Esophagus squamous epithelium (tissue), 4 donors: Measurements from ENCODE around the gene DAB2IP.

ENCODE experiments used
- POLR2A ChIP-seq, 4 donors: fragments of 450-650 bp; IDR thresholded peaks; one replicate each; pipeline ENCODE4 v1.6.1; 2017; ENCODE audit warnings: antibody characterized with exemption in 4 of 4, mild to moderate bottlenecking in 4 of 4, moderate library complexity in 3 of 4
- TF ChIP-seq, protein P1 (sequence below), 6 experiments: fragments of 450-650 bp in 4 of 6; fragments of 200-600 bp in 2 of 6; sonication (generic) in 2 of 6; IDR thresholded peaks; one replicate each; pipeline ENCODE4 v1.5.1; 2016 to 2019; ENCODE audit warnings: antibody characterized with exemption in 6 of 6, mild to moderate bottlenecking in 4 of 6, moderate library complexity in 4 of 6

DNA sequence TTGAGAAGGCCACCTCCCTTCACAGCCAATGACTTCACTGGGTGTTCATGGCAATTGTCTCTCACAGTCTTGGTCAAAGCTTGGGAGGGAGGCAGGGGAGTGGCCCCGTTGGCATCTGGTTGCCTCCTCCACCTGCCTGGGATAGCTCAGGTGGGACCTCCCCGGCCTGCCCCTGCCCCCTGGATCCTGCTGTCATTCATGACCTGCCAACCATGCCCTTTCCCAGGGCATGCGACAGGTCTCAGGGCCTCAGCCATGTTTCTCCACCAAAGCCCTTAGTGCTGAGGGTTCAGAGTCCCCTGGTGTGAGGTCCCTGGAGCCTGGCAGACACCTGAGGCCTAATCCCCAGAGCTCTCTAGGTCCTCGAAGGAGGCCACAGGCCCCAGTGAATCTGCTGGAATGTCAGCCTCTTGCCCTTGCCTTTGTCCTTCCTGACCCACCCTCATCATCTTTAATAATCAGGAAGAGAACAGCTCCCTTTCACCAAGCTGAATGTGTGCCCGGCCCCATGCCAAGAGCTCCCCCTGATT is 5.6 kb downstream of the DAB2IP start:
- no peak for TF ChIP-seq POLR2A (IDR thresholded peaks at IDR 0.05)
- TF ChIP-seq, protein P1, sequence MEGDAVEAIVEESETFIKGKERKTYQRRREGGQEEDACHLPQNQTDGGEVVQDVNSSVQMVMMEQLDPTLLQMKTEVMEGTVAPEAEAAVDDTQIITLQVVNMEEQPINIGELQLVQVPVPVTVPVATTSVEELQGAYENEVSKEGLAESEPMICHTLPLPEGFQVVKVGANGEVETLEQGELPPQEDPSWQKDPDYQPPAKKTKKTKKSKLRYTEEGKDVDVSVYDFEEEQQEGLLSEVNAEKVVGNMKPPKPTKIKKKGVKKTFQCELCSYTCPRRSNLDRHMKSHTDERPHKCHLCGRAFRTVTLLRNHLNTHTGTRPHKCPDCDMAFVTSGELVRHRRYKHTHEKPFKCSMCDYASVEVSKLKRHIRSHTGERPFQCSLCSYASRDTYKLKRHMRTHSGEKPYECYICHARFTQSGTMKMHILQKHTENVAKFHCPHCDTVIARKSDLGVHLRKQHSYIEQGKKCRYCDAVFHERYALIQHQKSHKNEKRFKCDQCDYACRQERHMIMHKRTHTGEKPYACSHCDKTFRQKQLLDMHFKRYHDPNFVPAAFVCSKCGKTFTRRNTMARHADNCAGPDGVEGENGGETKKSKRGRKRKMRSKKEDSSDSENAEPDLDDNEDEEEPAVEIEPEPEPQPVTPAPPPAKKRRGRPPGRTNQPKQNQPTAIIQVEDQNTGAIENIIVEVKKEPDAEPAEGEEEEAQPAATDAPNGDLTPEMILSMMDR (IDR thresholded peaks at IDR 0.05) = no peak
